ENCODE results near the gene TTC38. TPM values are rescaled to one million over a fixed set of nuclear protein-coding genes. Genes with fewer than 3 reads are reported as not detected.
A peak's percentile ranks its signal among the peaks of the same experiment; 100 is the strongest.

TTC38 gene
- total and polyA plus RNA-seq, 4 experiments from 2014 or later = 3.9 to 8.2 (median 5.3) TPM

DNA sequence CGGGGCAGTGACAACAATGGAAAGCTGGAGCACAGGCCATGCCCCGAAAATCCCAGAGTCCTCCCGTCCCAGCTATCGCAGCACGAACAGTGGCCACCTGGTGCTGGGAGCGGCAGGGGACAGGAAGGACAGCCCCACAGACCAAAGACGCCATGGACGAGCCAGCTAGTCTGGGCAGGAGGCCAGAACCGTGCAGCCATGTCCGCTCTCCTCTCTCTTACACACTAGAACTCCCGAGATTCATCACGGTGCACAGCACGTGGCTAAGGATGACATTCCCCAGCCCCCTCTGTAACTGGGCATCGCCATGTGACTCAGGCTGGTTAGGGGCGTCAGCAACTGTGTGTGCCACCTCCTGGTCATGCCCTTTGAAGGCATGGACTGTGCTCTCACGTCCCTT lies 22.3 kb upstream of the TTC38 start:
- no peaks in the 10 kb centered on the region for H3K9me3 Mint-ChIP-seq
- H3K4me3 ChIP-seq (ENCODE audit: low read length in 2 of 2) = no peak overlapping the region
- H3K4me1 Mint-ChIP-seq = peaks cover 5 to 37% (median 10%) of the 10 kb centered on the region in 4 donors
- H3K4me1 ChIP-seq (ENCODE audit: insufficient read depth, low read length) = peaks cover 16% of the 10 kb centered on the region
- peak overlapping the region in 1 of 7 donors; percentile 55 for H3K27ac Mint-ChIP-seq
- no peaks in the 10 kb centered on the region for H3K9me3 ChIP-seq (ENCODE audit: control insufficient read depth in 1 of 2, low read length in 2 of 2)
- no peak overlapping the region for H3K27ac ChIP-seq (ENCODE audit: low read depth, low read length)
- H3K4me3 Mint-ChIP-seq = no peak overlapping the region
- H3K27me3 Mint-ChIP-seq = no peaks in the 10 kb centered on the region
- ChIA-PET POLR2A (ENCODE audit: partially characterized antibody) (no interaction called here), CTCF (ENCODE audit: partially characterized antibody) (interaction anchor here (1.5 kb wide), 1 partner anchor 239 kb away, joined by 4 read pairs; no protein-coding TSS in a partner anchor)
- intact Hi-C loops (cut with micrococcal nuclease) = no loop called here
- peaks cover 8 to 14% of the 10 kb centered on the region in 2 donors for H3K36me3 Mint-ChIP-seq
- no peaks in the 10 kb centered on the region for H3K36me3 ChIP-seq (ENCODE audit: insufficient read depth, low read length)
- no peak for DNase-seq
- no peaks in the 10 kb centered on the region for H3K27me3 ChIP-seq (ENCODE audit: insufficient read depth, low read length)

DNA sequence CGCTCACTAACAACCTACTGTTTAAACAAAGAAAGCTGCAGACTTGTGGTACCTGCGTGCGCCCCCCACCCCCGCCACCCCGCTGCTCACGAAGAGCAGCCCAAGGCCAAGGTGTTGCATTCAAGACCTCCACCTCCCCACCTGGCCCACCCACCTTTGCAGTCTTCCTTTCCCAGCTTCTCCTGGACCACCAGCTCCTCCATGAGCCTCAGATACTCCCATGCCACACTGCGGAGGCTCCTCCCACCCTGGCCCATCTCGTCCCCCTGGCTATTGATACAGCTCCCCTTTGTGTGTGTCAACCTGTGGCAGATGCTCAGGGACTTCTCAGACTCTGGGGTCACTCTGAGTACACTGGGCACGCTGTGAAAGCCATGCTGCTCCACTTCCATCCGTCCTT lies 21.6 kb upstream of the TTC38 start:
- Mint-ChIP-seq H3K27me3 (no peaks in the 10 kb centered on the region), H3K4me1 (peaks cover 6 to 38% (median 12%) of the 10 kb centered on the region in 4 donors), H3K27ac (peak overlapping the region in 3 of 7 donors; percentile 30 to 59 (median 53)), H3K4me3 (no peak overlapping the region), H3K9me3 (peaks cover 0 to 1% (median 0%) of the 10 kb centered on the region in 8 donors), H3K36me3 (peaks cover 8 to 14% of the 10 kb centered on the region in 2 donors)
- no peaks in the 10 kb centered on the region for H3K27me3 ChIP-seq (ENCODE audit: insufficient read depth, low read length)
- intact Hi-C loops (cut with micrococcal nuclease) = no loop called here
- no peaks in the 10 kb centered on the region for H3K9me3 ChIP-seq (ENCODE audit: control insufficient read depth in 1 of 2, low read length in 2 of 2)
- ChIA-PET CTCF (ENCODE audit: partially characterized antibody) (interaction anchor here (1.5 kb wide), 1 partner anchor 240 kb away, joined by 4 read pairs; no protein-coding TSS in a partner anchor), POLR2A (ENCODE audit: partially characterized antibody) (no interaction called here)
- H3K4me3 ChIP-seq (ENCODE audit: low read length in 2 of 2) = no peak overlapping the region
- no peaks in the 10 kb centered on the region for H3K36me3 ChIP-seq (ENCODE audit: insufficient read depth, low read length)
- H3K4me1 ChIP-seq (ENCODE audit: insufficient read depth, low read length) = peaks cover 17% of the 10 kb centered on the region
- no peak overlapping the region for H3K27ac ChIP-seq (ENCODE audit: low read depth, low read length)
- DNase-seq = no peak

DNA sequence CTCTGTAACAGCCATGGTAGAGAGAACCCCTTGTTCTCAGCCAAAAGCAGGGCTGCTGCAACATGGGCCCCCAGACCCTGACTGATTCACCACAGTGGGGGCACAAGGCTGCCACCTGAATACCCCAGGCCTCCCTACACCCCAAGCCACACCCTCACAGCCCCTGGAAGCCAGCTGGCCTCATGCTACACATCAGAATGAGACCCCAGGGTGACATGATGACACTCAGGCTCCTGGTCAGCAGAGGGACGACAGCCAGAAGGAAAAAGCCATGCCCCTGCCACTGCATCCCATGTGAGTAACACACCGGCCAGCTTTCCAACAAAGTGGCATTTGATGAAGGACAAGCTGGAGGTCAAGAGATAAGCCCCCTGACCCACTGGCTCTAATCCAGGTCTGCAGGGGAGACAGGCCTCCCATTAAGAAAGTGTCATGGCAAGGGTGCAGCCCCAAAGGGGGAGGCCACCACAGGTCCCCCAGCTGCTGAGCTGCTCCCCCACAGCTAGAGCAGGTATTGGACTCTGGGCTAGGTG lies 20.3 kb upstream of the TTC38 start:
- ChIA-PET CTCF (ENCODE audit: partially characterized antibody) (interaction anchor here (0.9 kb wide), 1 partner anchor 125 kb away, joined by 3 read pairs; no protein-coding TSS in a partner anchor), POLR2A (ENCODE audit: partially characterized antibody) (interaction anchor here (1.4 kb wide), 1 partner anchor 16 kb away, joined by 4 read pairs; the partner anchor contains the start of gene PKDREJ)
- Histone ChIP-seq H3K4me3 (ENCODE audit: low read length in 2 of 2) (no peak overlapping the region), H3K9me3 (ENCODE audit: control insufficient read depth in 1 of 2, low read length in 2 of 2) (no peaks in the 10 kb centered on the region), H3K27me3 (ENCODE audit: insufficient read depth, low read length) (no peaks in the 10 kb centered on the region), H3K4me1 (ENCODE audit: insufficient read depth, low read length) (peaks cover 24% of the 10 kb centered on the region), H3K27ac (ENCODE audit: low read depth, low read length) (no peak overlapping the region), H3K36me3 (ENCODE audit: insufficient read depth, low read length) (no peaks in the 10 kb centered on the region)
- DNase-seq = no peak
- intact Hi-C loops (cut with micrococcal nuclease) = no loop called here
- Mint-ChIP-seq H3K36me3 (peaks cover 8 to 14% of the 10 kb centered on the region in 2 donors), H3K27ac (no peak overlapping the region), H3K4me1 (peaks cover 13 to 48% (median 21%) of the 10 kb centered on the region in 4 donors), H3K4me3 (no peak overlapping the region), H3K9me3 (peaks cover 0 to 1% (median 0%) of the 10 kb centered on the region in 8 donors), H3K27me3 (no peaks in the 10 kb centered on the region)

DNA sequence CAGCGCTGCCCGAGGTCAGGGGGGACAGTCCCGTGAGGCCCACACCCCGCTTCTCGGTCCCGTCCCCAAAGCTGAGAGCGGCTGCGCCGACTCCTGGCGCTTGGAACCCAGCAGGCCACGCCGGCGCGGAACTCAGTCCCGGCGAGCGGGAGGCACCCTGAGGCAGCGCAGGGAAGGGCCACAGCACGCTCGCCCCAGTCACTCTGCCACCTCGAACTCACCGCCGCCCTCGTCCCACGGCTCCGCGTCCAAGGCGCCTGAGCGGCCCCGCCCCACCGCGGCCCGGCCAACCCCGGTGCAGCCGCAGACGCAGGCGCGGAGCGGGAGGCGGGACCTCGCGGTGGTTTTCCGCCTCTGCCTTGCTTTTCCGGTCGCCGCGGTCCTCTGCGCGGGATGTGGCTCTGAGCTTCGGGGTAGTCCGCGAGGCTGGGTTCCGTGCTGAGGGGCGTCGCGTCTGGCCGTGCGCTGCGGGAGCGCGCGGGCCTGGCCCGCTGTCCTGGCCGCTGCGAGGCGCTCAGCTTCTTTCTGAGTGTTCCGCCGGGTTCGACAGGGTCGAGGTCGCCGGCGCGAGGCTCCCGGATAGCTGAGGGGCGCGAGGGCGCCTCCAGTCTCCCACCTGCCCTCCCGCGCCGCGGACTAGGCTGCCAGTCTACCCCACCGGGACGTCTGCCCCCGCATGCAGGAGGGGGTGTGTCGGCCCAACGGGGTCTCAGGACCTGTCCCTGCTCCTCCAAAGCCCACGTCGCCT lies 17.6 kb upstream of the TTC38 start, which contains the start of gene CDPF1:
CDPF1 (minus strand) TSS at position 259 of the 748 bp plus-strand sequence. CDS start 2,009 bp downstream, outside the sequence.
- peak within 1 kb of the TSS; percentile 41 to 94 (median 82) for H3K27ac Mint-ChIP-seq
- peaks cover 0 to 9% of the 10 kb centered on the region in 2 donors for H3K36me3 Mint-ChIP-seq
- intact Hi-C loops (cut with micrococcal nuclease) = loop anchor here (1.0 kb wide), 4 partner anchors 17 to 214 kb away; partner anchors contain the start of gene GTSE1

DNA sequence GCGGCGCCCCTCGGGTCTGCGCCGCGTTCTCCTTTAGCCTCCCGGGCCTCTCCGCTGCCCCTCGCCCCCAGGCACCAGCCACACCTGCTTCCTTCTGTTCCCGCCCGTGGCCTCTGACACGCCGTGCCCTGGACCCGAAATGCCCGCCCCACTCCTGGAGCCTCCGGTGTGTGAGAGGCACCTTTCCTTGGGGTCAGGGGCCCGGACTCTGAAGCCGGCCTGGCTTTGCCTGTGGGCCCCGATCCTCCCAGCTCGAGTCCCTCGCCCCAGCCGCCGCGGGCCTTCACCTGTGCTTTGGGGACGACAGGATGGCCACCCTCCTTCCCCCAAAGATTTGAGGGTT lies 17.1 kb upstream of the TTC38 start:
- peak overlapping the region; percentile 63 for H3K27ac ChIP-seq (ENCODE audit: low read depth, low read length)
- Mint-ChIP-seq H3K36me3 (peaks cover 0 to 6% of the 10 kb centered on the region in 2 donors), H3K9me3 (peaks cover 0 to 4% (median 0%) of the 10 kb centered on the region in 8 donors), H3K4me1 (peaks cover 15 to 46% (median 24%) of the 10 kb centered on the region in 4 donors), H3K27ac (peak overlapping the region; percentile 7 to 94 (median 82)), H3K4me3 (peak overlapping the region; percentile 59 to 88 (median 80)), H3K27me3 (no peaks in the 10 kb centered on the region)
- ChIA-PET CTCF (ENCODE audit: partially characterized antibody) (interaction anchor here (0.8 to 1.0 kb wide), 5 partner anchors 9 to 244 kb away, joined by 3 to 4 read pairs (median 3); no protein-coding TSS in a partner anchor), POLR2A (ENCODE audit: partially characterized antibody) (interaction anchor here (1.0 to 4.4 kb wide), 14 partner anchors 9 to 215 kb away, joined by 3 to 44 read pairs (median 6); partner anchors contain the start of genes GTSE1, TRMU and TTC38)
- H3K27me3 ChIP-seq (ENCODE audit: insufficient read depth, low read length) = no peaks in the 10 kb centered on the region
- no peak for DNase-seq
- intact Hi-C loops (cut with micrococcal nuclease) = loop anchor here (1.0 kb wide), 4 partner anchors 17 to 214 kb away; partner anchors contain the start of gene GTSE1
- H3K9me3 ChIP-seq (ENCODE audit: control insufficient read depth in 1 of 2, low read length in 2 of 2) = no peaks in the 10 kb centered on the region
- H3K4me1 ChIP-seq (ENCODE audit: insufficient read depth, low read length) = peaks cover 24% of the 10 kb centered on the region
- peak overlapping the region; percentile 29 to 76 for H3K4me3 ChIP-seq (ENCODE audit: low read length in 2 of 2)
- H3K36me3 ChIP-seq (ENCODE audit: insufficient read depth, low read length) = no peaks in the 10 kb centered on the region

More for the DNA sequence above, 17.6 kb upstream of the TTC38 start, which contains the start of gene CDPF1:
- Mint-ChIP-seq H3K4me1 (peaks cover 15 to 48% (median 24%) of the 10 kb centered on the region in 4 donors), H3K9me3 (peaks cover 0 to 4% (median 0%) of the 10 kb centered on the region in 8 donors), H3K4me3 (peak within 1 kb of the TSS; percentile 64 to 88 (median 80)), H3K27me3 (no peaks in the 10 kb centered on the region)
- Histone ChIP-seq H3K27ac (ENCODE audit: low read depth, low read length) (peak within 1 kb of the TSS; percentile 63), H3K36me3 (ENCODE audit: insufficient read depth, low read length) (no peaks in the 10 kb centered on the region), H3K4me1 (ENCODE audit: insufficient read depth, low read length) (peaks cover 24% of the 10 kb centered on the region), H3K9me3 (ENCODE audit: control insufficient read depth in 1 of 2, low read length in 2 of 2) (no peaks in the 10 kb centered on the region), H3K4me3 (ENCODE audit: low read length in 2 of 2) (peak within 1 kb of the TSS; percentile 29 to 76), H3K27me3 (ENCODE audit: insufficient read depth, low read length) (no peaks in the 10 kb centered on the region)
- peak; percentile 88 to 91 (median 89) for DNase-seq
- ChIA-PET CTCF (ENCODE audit: partially characterized antibody) (interaction anchor here (0.8 to 1.0 kb wide), 5 partner anchors 10 to 244 kb away, joined by 3 to 4 read pairs (median 3); no protein-coding TSS in a partner anchor), POLR2A (ENCODE audit: partially characterized antibody) (interaction anchor here (0.7 to 4.4 kb wide), 17 partner anchors 10 to 214 kb away, joined by 3 to 44 read pairs (median 6); partner anchors contain the start of genes GTSE1, TRMU and TTC38)

DNA sequence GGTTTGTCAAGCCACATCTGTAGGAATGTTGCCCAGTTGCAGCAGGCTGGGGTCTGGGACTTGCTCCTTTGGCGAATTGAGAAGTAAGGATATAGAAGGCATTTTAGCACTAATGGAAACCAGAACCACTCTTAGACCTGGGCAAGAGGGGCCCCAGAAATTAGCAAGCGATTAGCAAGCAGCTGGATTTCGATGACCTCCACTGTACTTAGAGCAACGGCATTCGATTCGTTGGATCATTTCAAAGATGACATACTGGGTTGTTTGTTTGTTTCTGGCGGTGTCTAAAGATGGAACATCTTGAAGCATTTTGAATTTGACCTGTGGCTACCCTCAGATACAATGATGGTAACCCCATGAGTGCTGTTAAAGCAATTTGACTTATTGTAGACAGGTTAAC lies 16.5 kb upstream of the TTC38 start:
- peaks cover 0 to 4% (median 0%) of the 10 kb centered on the region in 8 donors for H3K9me3 Mint-ChIP-seq
- Histone ChIP-seq H3K36me3 (ENCODE audit: insufficient read depth, low read length) (no peaks in the 10 kb centered on the region), H3K4me3 (ENCODE audit: low read length in 2 of 2) (peak overlapping the region; percentile 4 to 76), H3K27ac (ENCODE audit: low read depth, low read length) (no peak overlapping the region), H3K27me3 (ENCODE audit: insufficient read depth, low read length) (no peaks in the 10 kb centered on the region), H3K9me3 (ENCODE audit: control insufficient read depth in 1 of 2, low read length in 2 of 2) (no peaks in the 10 kb centered on the region), H3K4me1 (ENCODE audit: insufficient read depth, low read length) (peaks cover 24% of the 10 kb centered on the region)
- H3K4me1 Mint-ChIP-seq = peaks cover 15 to 41% (median 24%) of the 10 kb centered on the region in 4 donors
- no peak for DNase-seq
- POLR2A ChIA-PET (ENCODE audit: partially characterized antibody) = interaction anchor here (1.1 to 4.4 kb wide), 10 partner anchors 11 to 215 kb away, joined by 3 to 44 read pairs (median 7); partner anchors contain the start of genes GTSE1, PPARA, TRMU and TTC38
- intact Hi-C loops (cut with micrococcal nuclease) = no loop called here
- CTCF ChIA-PET (ENCODE audit: partially characterized antibody) = no interaction called here
- H3K27me3 Mint-ChIP-seq = no peaks in the 10 kb centered on the region
- peaks cover 0 to 3% of the 10 kb centered on the region in 2 donors for H3K36me3 Mint-ChIP-seq
- peak overlapping the region; percentile 7 to 92 (median 67) for H3K27ac Mint-ChIP-seq
- H3K4me3 Mint-ChIP-seq = peak overlapping the region; percentile 59 to 88 (median 80)

Data from CD4-positive, alpha-beta memory T cell (primary cell).